ENCODE measurements around the gene THSD1. TPM values are rescaled to one million over a fixed set of nuclear protein-coding genes. Genes with fewer than 3 reads are reported as not detected.
A peak's percentile ranks its signal among the peaks of the same experiment; 100 is the strongest.

Gene THSD1
- total and polyA plus RNA-seq, 9 of the 15 experiments (the other 6 are each of a cell fraction or from before 2014, with no cell fraction given): 0.01 to 0.11 (median 0.04) TPM; not detected in 2

- TF ChIP-seq ZNF639 (CRISPR knock-in tag; conservative IDR thresholded peaks at IDR 0.05 in 1 of 2, IDR thresholded peaks at IDR 0.05 in 1 of 2) (0 out of 4 replicates have a peak, but pooled peaks of 1 of the 2 experiments have one; percentile 30), CCAR2 (IDR thresholded peaks at IDR 0.05; ENCODE audit: low read depth, low read length) (no peak), PBX2 (CRISPR knock-in tag; IDR thresholded peaks at IDR 0.05; ENCODE audit: low read depth) (no peak), PBX2 (tag; conservative IDR thresholded peaks at IDR 0.05; ENCODE audit: low read depth) (no peak), ARID3B (CRISPR knock-in tag; IDR thresholded peaks at IDR 0.05; ENCODE audit: borderline replicate concordance) (no peak), MYC (IDR thresholded peaks at IDR 0.05; ENCODE audit: low read depth, low read length) (peak; percentile 6; the same call in 1 of the 2 replicates), MYC (CRISPR knock-in tag; IDR thresholded peaks at IDR 0.05; ENCODE audit: borderline replicate concordance, low read depth) (no peak), ARNT (IDR thresholded peaks at IDR 0.05) (no peak), SRSF9 (IDR thresholded peaks at IDR 0.05; ENCODE audit: borderline replicate concordance, low read depth, low read length) (no peak), MCM3 (IDR thresholded peaks at IDR 0.05) (no peak), SMC3 (conservative IDR thresholded peaks at IDR 0.05; ENCODE audit: insufficient read depth, low read depth, low read length) (no peak), ZNF436 (CRISPR knock-in tag; IDR thresholded peaks at IDR 0.05) (no peak), MEF2A (IDR thresholded peaks at IDR 0.05; ENCODE audit: control insufficient read depth, low read depth, low read length) (no peak), ZNF778 (CRISPR knock-in tag; IDR thresholded peaks at IDR 0.05) (no peak), ELF2 (CRISPR knock-in tag; IDR thresholded peaks at IDR 0.05) (no peak), BRF1 (IDR thresholded peaks at IDR 0.05; ENCODE audit: borderline replicate concordance, extremely low read depth, insufficient read length) (no peak), STAT6 (CRISPR knock-in tag; IDR thresholded peaks at IDR 0.05) (no peak), ZNF696 (CRISPR knock-in tag; conservative IDR thresholded peaks at IDR 0.05) (no peak), HDAC1 (IDR thresholded peaks at IDR 0.05) (no peak), TGIF2 (CRISPR knock-in tag; IDR thresholded peaks at IDR 0.05) (no peak), ZNF431 (CRISPR knock-in tag; IDR thresholded peaks at IDR 0.05) (no peak), HNRNPL (IDR thresholded peaks at IDR 0.05; ENCODE audit: low read depth, low read length) (no peak)
Observed at GRCh38 chr13:52455677-52456041, 49.7 kb upstream of the THSD1 start (continued).

Measured in K562 (cell line).